Neural cell (in vitro differentiated cells): ENCODE measurements around the gene CLIC3. TPM values are rescaled to one million over a fixed set of nuclear protein-coding genes. Genes with fewer than 3 reads are reported as not detected.

Source experiments
- H2AFZ ChIP-seq: fragments of 200-600, 300-800 bp; sonication (generic), shearing (Covaris generic); 2 replicates; pipeline ENCODE4 v1.6.0; 2014; ENCODE audit warnings: low read depth, mild to moderate bottlenecking, antibody characterized with exemption, low read length, moderate library complexity
- H3F3A ChIP-seq: fragments of 200-600 bp; shearing (Covaris generic); 2 replicates; pipeline ENCODE4 v1.6.1; 2016; ENCODE audit warnings: mild to moderate bottlenecking, moderate library complexity, mixed read lengths, antibody characterized with exemption, low read length; ENCODE audit not compliant: insufficient read depth, poor library complexity, severe bottlenecking
- H3K27ac ChIP-seq: fragments of 200-600, 300-800 bp; sonication (generic), shearing (Covaris generic); 2 replicates; pipeline ENCODE4 v1.5.1; 2014; ENCODE audit warnings: mild to moderate bottlenecking, low read length, moderate library complexity
- H3K27me3 ChIP-seq: fragments of 300-800, 200-600 bp; sonication (generic), shearing (Covaris generic); 2 replicates; pipeline ENCODE4 v1.6.0; 2014; ENCODE audit warnings: mild to moderate bottlenecking, low read depth, low read length, moderate library complexity; ENCODE audit not compliant: insufficient read depth
- H3K36me3 ChIP-seq: fragments of 300-800, 200-600 bp; sonication (generic), shearing (Covaris generic); 2 replicates; pipeline ENCODE4 v1.5.1; 2014; ENCODE audit warnings: mild to moderate bottlenecking, antibody characterized with exemption, low read length, moderate library complexity; ENCODE audit not compliant: insufficient read depth
- H3K4me2 ChIP-seq: fragments of 300-800, 200-600 bp; sonication (generic), shearing (Covaris generic); 2 replicates; pipeline ENCODE4 v1.6.0; 2014; ENCODE audit warnings: mild to moderate bottlenecking, low read length
- H3K4me3 ChIP-seq: fragments of 300-800, 200-600 bp; sonication (generic), shearing (Covaris generic); 2 replicates; pipeline ENCODE4 v1.5.1; 2014; ENCODE audit warnings: mild to moderate bottlenecking, low read length, moderate library complexity
- H3K79me2 ChIP-seq: fragments of 200-600 bp; shearing (Covaris generic); replicated peaks from 2 replicates; pipeline ENCODE4 v1.6.0; 2014; ENCODE audit warnings: mild to moderate bottlenecking, low read length, moderate library complexity; ENCODE audit not compliant: insufficient read depth
- H3K9ac ChIP-seq: fragments of 300-800, 200-600 bp; sonication (generic), shearing (Covaris generic); 2 replicates; pipeline ENCODE4 v1.6.1; 2016; ENCODE audit warnings: mild to moderate bottlenecking, low read length, mixed read lengths
- H3K9me2 ChIP-seq: fragments of 200-600 bp; shearing (Covaris generic); 2 replicates; pipeline ENCODE4 v1.6.1; 2016; ENCODE audit warnings: mild to moderate bottlenecking, low read length, mixed read lengths; ENCODE audit not compliant: insufficient read depth
- H3K9me3 ChIP-seq: fragments of 200-600, 300-800 bp; sonication (generic), shearing (Covaris generic); 2 replicates; pipeline ENCODE4 v1.6.1; 2016; ENCODE audit warnings: mild to moderate bottlenecking, mixed run types, low read length, moderate library complexity, mixed read lengths
- H4K20me1 ChIP-seq: fragments of 200-600 bp; shearing (Covaris generic); 2 replicates; pipeline ENCODE4 v1.6.1; 2016; ENCODE audit warnings: mild to moderate bottlenecking, mixed run types; ENCODE audit not compliant: insufficient read depth
- CTCF ChIP-seq: fragments of 450-650 bp; IDR thresholded peaks from 2 replicates; pipeline ENCODE4 v1.5.1; 2014; ENCODE audit warnings: antibody characterized with exemption, mild to moderate bottlenecking, moderate library complexity; ENCODE audit not compliant: poor library complexity, severe bottlenecking
- EP300 ChIP-seq: fragments of 450-650 bp; conservative IDR thresholded peaks from 2 replicates; pipeline ENCODE4 v1.6.1; 2014; ENCODE audit warnings: antibody characterized with exemption, mild to moderate bottlenecking, moderate library complexity; ENCODE audit not compliant: poor library complexity, severe bottlenecking
- EZH2 ChIP-seq: fragments of 200-600, 300-800 bp; shearing (Covaris generic), sonication (generic); IDR thresholded peaks from 2 replicates; pipeline ENCODE4 v1.6.1; 2014; ENCODE audit warnings: antibody characterized with exemption, low read length, borderline replicate concordance, mild to moderate bottlenecking; ENCODE audit not compliant: insufficient read depth, poor library complexity, severe bottlenecking
- MXI1 ChIP-seq: fragments of 450-650 bp; conservative IDR thresholded peaks from 2 replicates; pipeline ENCODE4 v1.6.1; 2014; ENCODE audit warnings: antibody characterized with exemption, mild to moderate bottlenecking; ENCODE audit not compliant: poor library complexity, severe bottlenecking
- POLR2AphosphoS5 ChIP-seq: IDR thresholded peaks from 2 replicates; pipeline ENCODE4 v1.6.1; 2012
- RAD21 ChIP-seq: fragments of 450-650 bp; conservative IDR thresholded peaks from 2 replicates; pipeline ENCODE4 v1.6.1; 2014; ENCODE audit warnings: antibody characterized with exemption, mild to moderate bottlenecking, moderate library complexity
- SMC3 ChIP-seq: fragments of 450-650 bp; conservative IDR thresholded peaks from 2 replicates; pipeline ENCODE4 v1.6.1; 2014; ENCODE audit warnings: antibody characterized with exemption, mild to moderate bottlenecking, moderate library complexity; ENCODE audit not compliant: poor library complexity
- TAF1 ChIP-seq: IDR thresholded peaks from 2 replicates; pipeline ENCODE4 v1.6.1; 2012; ENCODE audit warnings: low read depth
- polyA plus RNA-seq: library from polyadenylated mRNA; depleted of rRNA; stranded (reverse); fragments of >200 nt; gene quantifications from 2 replicates; pipeline ENCODE4 v1.2.3, GENCODE V29; 2014
- TF ChIP-seq, protein P1 (sequence below): IDR thresholded peaks from 2 replicates; pipeline ENCODE4 v1.6.1; 2012; ENCODE audit warnings: borderline replicate concordance

CLIC3 gene
- polyA plus RNA-seq, 1 donor from 2014 or later = not detected

GRCh38 chr9:136969150-136969549 lies 27.2 kb downstream of the CLIC3 start:
- H3K4me2 ChIP-seq = no peak overlapping the region
- no peak overlapping the region for H2AFZ ChIP-seq
- H3K27me3 ChIP-seq = no peaks in the 10 kb centered on the region
- H3K9ac ChIP-seq = no peak overlapping the region
- no peaks in the 10 kb centered on the region for H3K9me3 ChIP-seq
- no peak overlapping the region for H3K4me3 ChIP-seq
- H3K27ac ChIP-seq = no peak overlapping the region
- TF ChIP-seq MXI1 = no peak
- no peak for TF ChIP-seq POLR2AphosphoS5
- TF ChIP-seq EZH2 = no peak
- no peak for TF ChIP-seq CTCF
- TF ChIP-seq, protein P1, sequence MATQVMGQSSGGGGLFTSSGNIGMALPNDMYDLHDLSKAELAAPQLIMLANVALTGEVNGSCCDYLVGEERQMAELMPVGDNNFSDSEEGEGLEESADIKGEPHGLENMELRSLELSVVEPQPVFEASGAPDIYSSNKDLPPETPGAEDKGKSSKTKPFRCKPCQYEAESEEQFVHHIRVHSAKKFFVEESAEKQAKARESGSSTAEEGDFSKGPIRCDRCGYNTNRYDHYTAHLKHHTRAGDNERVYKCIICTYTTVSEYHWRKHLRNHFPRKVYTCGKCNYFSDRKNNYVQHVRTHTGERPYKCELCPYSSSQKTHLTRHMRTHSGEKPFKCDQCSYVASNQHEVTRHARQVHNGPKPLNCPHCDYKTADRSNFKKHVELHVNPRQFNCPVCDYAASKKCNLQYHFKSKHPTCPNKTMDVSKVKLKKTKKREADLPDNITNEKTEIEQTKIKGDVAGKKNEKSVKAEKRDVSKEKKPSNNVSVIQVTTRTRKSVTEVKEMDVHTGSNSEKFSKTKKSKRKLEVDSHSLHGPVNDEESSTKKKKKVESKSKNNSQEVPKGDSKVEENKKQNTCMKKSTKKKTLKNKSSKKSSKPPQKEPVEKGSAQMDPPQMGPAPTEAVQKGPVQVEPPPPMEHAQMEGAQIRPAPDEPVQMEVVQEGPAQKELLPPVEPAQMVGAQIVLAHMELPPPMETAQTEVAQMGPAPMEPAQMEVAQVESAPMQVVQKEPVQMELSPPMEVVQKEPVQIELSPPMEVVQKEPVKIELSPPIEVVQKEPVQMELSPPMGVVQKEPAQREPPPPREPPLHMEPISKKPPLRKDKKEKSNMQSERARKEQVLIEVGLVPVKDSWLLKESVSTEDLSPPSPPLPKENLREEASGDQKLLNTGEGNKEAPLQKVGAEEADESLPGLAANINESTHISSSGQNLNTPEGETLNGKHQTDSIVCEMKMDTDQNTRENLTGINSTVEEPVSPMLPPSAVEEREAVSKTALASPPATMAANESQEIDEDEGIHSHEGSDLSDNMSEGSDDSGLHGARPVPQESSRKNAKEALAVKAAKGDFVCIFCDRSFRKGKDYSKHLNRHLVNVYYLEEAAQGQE = no peak
- TF ChIP-seq SMC3 = no peak
- no peak for TF ChIP-seq TAF1
- no peak for TF ChIP-seq RAD21
- no peak for TF ChIP-seq EP300
- no peaks in the 10 kb centered on the region for H3K9me2 ChIP-seq
- H3K36me3 ChIP-seq = no peaks in the 10 kb centered on the region
- H3F3A ChIP-seq = no peaks in the 10 kb centered on the region
- no peaks in the 10 kb centered on the region for H4K20me1 ChIP-seq
- no peaks in the 10 kb centered on the region for H3K79me2 ChIP-seq

- Histone ChIP-seq H3K79me2 (no peaks in the 10 kb centered on the region), H3F3A (no peaks in the 10 kb centered on the region), H3K9me3 (no peaks in the 10 kb centered on the region), H4K20me1 (no peaks in the 10 kb centered on the region), H3K4me2 (no peak overlapping the region), H3K36me3 (no peaks in the 10 kb centered on the region), H3K27ac (no peak overlapping the region), H3K9ac (no peak overlapping the region), H3K9me2 (no peaks in the 10 kb centered on the region), H3K4me3 (no peak overlapping the region), H2AFZ (no peak overlapping the region), H3K27me3 (no peaks in the 10 kb centered on the region)
- no peak for TF ChIP-seq EP300
Measured at GRCh38 chr9:136968333-136969127, 27.8 kb downstream of the CLIC3 start.
